Transverse colon (tissue), 4 donors: Measurements from ENCODE around the gene TSPAN9. TPM values are rescaled to one million over a fixed set of nuclear protein-coding genes. Genes with fewer than 3 reads are reported as not detected.

Experiments
- DNase-seq: peaks from one replicate; pipeline ENCODE4 v3.0.0-alpha.2; 2019
- H3K27ac ChIP-seq, 4 donors: fragments of 200-600 bp; sonication (generic); 2 replicates each; pipeline ENCODE4 v1.5.1; 2016 to 2018; ENCODE audit warnings: inconsistent platforms in 4 of 4
- H3K27me3 ChIP-seq: fragments of 200-600 bp; sonication (generic); 2 replicates; pipeline ENCODE4 v1.5.1; 2017; ENCODE audit warnings: inconsistent platforms
- H3K36me3 ChIP-seq, 4 donors: fragments of 200-600 bp; sonication (generic); 2 replicates each; pipeline ENCODE4 v1.5.1; 2017 to 2019; ENCODE audit warnings: inconsistent platforms in 4 of 4
- H3K4me1 ChIP-seq, 4 donors: fragments of 200-600 bp; sonication (generic); 2 replicates each; pipeline ENCODE4 v1.5.1; 2017 to 2020; ENCODE audit warnings: inconsistent platforms in 4 of 4
- H3K4me3 ChIP-seq, 4 donors: fragments of 200-600 bp; sonication (generic); 1 replicate in 1 of 4; 2 replicates in 3 of 4; pipeline versions ENCODE4 v1.5.1 to v1.6.1; 2017 to 2019; ENCODE audit warnings: inconsistent platforms in 4 of 4
- H3K9me3 ChIP-seq, 2 donors: fragments of 200-600 bp; sonication (generic); 2 replicates each; pipeline ENCODE4 v1.5.1; 2017 to 2019; ENCODE audit warnings: inconsistent platforms in 2 of 2
- EP300 ChIP-seq: sonication (generic); formaldehyde crosslinking; IDR thresholded peaks from one replicate; pipeline ENCODE4 v1.6.1; 2017; ENCODE audit warnings: antibody characterized with exemption, low read depth
- POLR2A ChIP-seq: fragments of 450-650 bp; IDR thresholded peaks from one replicate; pipeline ENCODE4 v1.6.1; 2016; ENCODE audit warnings: antibody characterized with exemption, mild to moderate bottlenecking, moderate library complexity
- POLR2AphosphoS5 ChIP-seq, 3 donors: sonication (generic); formaldehyde crosslinking; IDR thresholded peaks; one replicate each; pipeline ENCODE4 v1.6.1; 2016; ENCODE audit warnings: antibody characterized with exemption in 3 of 3
- WGBS, 2 donors: methylation state at CpG; one replicate each; pipeline ENCODE4 v1.1.5; 2018; ENCODE audit warnings: low coverage in 1 of 2; 5-methylcytosine and 5-hydroxymethylcytosine counted together
- in situ Hi-C, 4 donors: fragments of 200-750 bp; cut with MboI; loops; one replicate each; pipeline versions ENCODE4 v1.15.0 to v1.15.1; 2017; ENCODE audit warnings: low sequenced_read_pairs in 3 of 4, low pct_ligation_motif_present in 1 of 4, low pct_unique_long_range_greater_than_20kb in 1 of 4
- intact Hi-C: fragments of 100-400 bp; cut with DNase I; formaldehyde crosslinking; loops from one replicate; pipeline ENCODE4 v1.15.1; 2023; ENCODE audit warnings: low total_unique reads
- total RNA-seq, 4 donors: library from RNA; depleted of rRNA; stranded (reverse); fragments of >200 nt; gene quantifications; one replicate each; pipeline ENCODE4 v1.1.0, GENCODE V29; 2016
- TF ChIP-seq, protein P1 (sequence below), 5 experiments: fragments of 200-600 bp in 3 of 5; fragments of 450-650 bp in 2 of 5; sonication (generic) in 3 of 5; IDR thresholded peaks; 1 replicate in 2 of 5; 2 replicates in 3 of 5; pipeline ENCODE4 v1.5.1; 2016 to 2017; ENCODE audit warnings: antibody characterized with exemption in 5 of 5, inconsistent platforms in 3 of 5, mild to moderate bottlenecking in 2 of 5, moderate library complexity in 1 of 5

TSPAN9 gene
- total RNA-seq, 4 donors from 2014 or later: 4.2 to 9.3 (median 6.1) TPM

DNA sequence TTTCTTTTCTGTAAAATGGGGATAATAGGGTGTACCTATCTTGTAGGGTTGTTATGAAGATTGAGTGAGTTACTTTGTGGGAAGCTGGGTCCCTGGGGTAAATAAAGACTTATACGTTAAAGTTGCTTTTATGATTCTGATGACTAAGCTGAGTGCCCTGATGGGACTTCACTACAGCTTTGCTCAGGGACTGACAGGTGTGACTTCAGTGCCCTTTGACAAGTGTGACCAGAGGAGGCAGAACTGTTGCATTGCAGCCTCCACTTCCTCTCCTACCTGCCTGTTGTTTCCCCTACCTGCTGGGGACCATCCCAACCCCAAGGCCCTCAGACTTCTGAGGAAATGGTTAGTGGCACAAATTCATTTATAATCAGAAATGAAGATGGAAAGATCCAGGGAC is 119.3 kb downstream of the TSPAN9 start:
- Histone ChIP-seq H3K27ac (no peak overlapping the region), H3K27me3 (peaks cover 28% of the 10 kb centered on the region), H3K9me3 (no peaks in the 10 kb centered on the region), H3K4me3 (no peak overlapping the region), H3K4me1 (peaks cover 4 to 24% (median 19%) of the 10 kb centered on the region in 4 donors), H3K36me3 (no peaks in the 10 kb centered on the region)
- in situ Hi-C loops: no loop called here
- TF ChIP-seq POLR2AphosphoS5 (IDR thresholded peaks at IDR 0.05) (no peak), EP300 (no peak), POLR2A (no peak)
- TF ChIP-seq, protein P1, sequence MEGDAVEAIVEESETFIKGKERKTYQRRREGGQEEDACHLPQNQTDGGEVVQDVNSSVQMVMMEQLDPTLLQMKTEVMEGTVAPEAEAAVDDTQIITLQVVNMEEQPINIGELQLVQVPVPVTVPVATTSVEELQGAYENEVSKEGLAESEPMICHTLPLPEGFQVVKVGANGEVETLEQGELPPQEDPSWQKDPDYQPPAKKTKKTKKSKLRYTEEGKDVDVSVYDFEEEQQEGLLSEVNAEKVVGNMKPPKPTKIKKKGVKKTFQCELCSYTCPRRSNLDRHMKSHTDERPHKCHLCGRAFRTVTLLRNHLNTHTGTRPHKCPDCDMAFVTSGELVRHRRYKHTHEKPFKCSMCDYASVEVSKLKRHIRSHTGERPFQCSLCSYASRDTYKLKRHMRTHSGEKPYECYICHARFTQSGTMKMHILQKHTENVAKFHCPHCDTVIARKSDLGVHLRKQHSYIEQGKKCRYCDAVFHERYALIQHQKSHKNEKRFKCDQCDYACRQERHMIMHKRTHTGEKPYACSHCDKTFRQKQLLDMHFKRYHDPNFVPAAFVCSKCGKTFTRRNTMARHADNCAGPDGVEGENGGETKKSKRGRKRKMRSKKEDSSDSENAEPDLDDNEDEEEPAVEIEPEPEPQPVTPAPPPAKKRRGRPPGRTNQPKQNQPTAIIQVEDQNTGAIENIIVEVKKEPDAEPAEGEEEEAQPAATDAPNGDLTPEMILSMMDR (IDR thresholded peaks at IDR 0.05): no peak
- no peak for DNase-seq
- WGBS, 2 donors: 44% methylated on average over 1 of the region's 1 CpG; no CpG with 5 or more reads in 1 of the 2 donors
- intact Hi-C loops: no loop called here

DNA sequence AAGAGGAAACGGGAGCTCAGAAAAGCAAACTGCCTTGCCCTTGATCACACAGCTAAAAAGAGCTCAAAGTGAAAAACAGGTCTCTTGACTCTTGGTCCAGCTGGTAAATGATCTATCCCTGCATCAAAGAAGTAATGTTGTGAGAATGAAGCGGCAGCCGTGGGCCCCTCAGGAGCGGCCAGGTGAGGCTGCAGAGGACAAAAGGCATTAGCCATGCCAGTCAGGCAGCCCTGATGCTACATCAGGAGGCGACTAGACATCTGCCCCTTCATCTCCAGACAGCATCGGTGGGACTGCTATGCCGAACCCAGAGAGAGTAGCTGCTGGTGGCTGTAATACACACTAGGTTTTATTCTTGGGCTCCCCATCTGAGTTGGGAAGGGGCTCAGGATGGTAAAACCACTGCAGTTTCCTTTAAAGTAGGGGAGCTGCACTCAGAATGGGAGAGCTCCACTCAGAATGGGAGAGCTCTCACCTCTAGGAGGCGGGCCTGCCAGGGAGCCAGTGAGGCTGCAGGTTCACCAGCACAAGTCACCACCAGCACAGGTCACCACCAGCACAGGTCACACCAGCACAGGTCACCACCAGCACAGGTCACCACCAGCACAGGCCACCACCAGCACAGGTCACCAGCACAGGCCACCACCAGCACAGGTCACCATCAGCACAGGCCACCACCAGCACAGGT is 120.1 kb downstream of the TSPAN9 start:
- no peak overlapping the region for H3K4me3 ChIP-seq
- 90 to 100% methylated on average over 1 to 8 of the region's 8 CpGs for WGBS, 2 donors
- H3K4me1 ChIP-seq: peaks cover 4 to 24% (median 19%) of the 10 kb centered on the region in 4 donors
- in situ Hi-C loops (no loop called here), intact Hi-C loops (no loop called here)
- H3K9me3 ChIP-seq: no peaks in the 10 kb centered on the region
- H3K27me3 ChIP-seq: peaks cover 36% of the 10 kb centered on the region
- no peak for TF ChIP-seq POLR2AphosphoS5 (IDR thresholded peaks at IDR 0.05)
- no peak for TF ChIP-seq POLR2A
- TF ChIP-seq EP300: no peak
- TF ChIP-seq, protein P1 (IDR thresholded peaks at IDR 0.05): no peak
- no peak overlapping the region for H3K27ac ChIP-seq
- no peak for DNase-seq
- H3K36me3 ChIP-seq: no peaks in the 10 kb centered on the region

DNA sequence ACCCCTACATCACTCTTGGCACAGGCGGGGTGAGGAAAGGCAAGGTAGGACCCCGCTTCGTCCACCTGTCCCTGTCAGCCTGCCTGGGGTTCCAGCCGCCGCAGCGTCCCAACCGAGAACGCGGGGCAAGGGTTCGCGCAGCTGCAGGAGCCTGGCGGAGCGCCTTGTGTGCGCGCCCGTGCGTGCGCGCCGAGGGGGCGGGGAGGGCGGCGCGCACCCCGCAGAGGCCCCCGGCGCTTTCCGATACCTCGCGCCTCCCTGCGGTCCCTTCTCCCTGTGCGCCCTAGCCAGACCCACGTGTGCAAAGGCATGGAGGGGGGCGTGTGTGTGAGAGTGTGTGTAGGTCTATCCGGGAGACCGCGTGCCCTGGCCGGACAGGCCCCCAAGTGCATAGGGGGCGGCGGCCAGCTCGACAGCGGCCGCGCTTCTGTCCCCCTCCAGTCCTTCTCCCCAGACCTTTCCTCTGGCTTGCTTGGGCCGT is 122.4 kb downstream of the TSPAN9 start:
- peaks cover 45% of the 10 kb centered on the region for H3K27me3 ChIP-seq
- in situ Hi-C loops: no loop called here
- H3K4me1 ChIP-seq: peaks cover 4 to 24% (median 19%) of the 10 kb centered on the region in 4 donors
- H3K27ac ChIP-seq: no peak overlapping the region
- WGBS, 2 donors: 2 to 4% methylated on average over 8 to 42 of the region's 45 CpGs
- DNase-seq: no peak
- intact Hi-C loops: no loop called here
- peak overlapping the region in 3 of 4 donors; percentile 24 to 53 (median 40) for H3K4me3 ChIP-seq
- H3K9me3 ChIP-seq: no peaks in the 10 kb centered on the region
- TF ChIP-seq, protein P1 (IDR thresholded peaks at IDR 0.05): no peak
- TF ChIP-seq POLR2A (no peak), EP300 (no peak), POLR2AphosphoS5 (IDR thresholded peaks at IDR 0.05) (no peak)
- no peaks in the 10 kb centered on the region for H3K36me3 ChIP-seq

DNA sequence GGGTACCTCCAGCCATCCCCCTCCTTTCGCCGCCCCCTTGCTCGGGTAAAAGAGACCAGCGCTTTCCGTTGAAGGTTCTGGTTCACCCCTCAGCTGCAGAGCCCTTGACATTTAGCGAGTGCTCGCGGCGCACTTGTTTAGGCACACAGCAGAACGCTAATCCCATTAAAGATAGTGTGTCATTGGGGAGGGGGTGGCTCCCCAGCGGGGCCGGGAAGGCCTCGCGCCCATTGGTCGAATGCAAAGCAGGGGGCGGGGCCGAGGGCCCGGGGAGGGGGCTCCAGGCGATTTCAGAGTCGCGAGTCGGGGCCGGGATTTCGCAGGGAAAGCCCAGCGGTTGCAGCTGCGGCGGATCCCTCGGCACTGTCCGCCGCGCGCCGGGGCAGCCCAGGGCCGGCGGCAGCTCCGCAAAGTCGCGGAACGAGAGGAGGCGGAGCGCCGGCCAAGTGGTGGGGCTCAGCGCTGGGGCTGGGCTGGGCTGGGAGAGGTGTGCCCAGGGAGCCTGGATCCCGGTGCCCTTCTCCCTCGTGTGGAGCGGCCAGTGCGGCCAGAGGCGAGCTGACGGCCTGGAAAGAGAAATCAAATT is 122.9 kb downstream of the TSPAN9 start:
- intact Hi-C loops: no loop called here
- Histone ChIP-seq H3K27me3 (peaks cover 45% of the 10 kb centered on the region), H3K27ac (no peak overlapping the region), H3K4me1 (peaks cover 4 to 24% (median 19%) of the 10 kb centered on the region in 4 donors), H3K36me3 (no peaks in the 10 kb centered on the region), H3K4me3 (peak overlapping the region; percentile 9 to 53 (median 32)), H3K9me3 (no peaks in the 10 kb centered on the region)
- DNase-seq: peak; percentile 16
- TF ChIP-seq POLR2A (no peak), EP300 (no peak), POLR2AphosphoS5 (IDR thresholded peaks at IDR 0.05) (no peak)
- TF ChIP-seq, protein P1 (IDR thresholded peaks at IDR 0.05): no peak
- in situ Hi-C loops: no loop called here
- 4% methylated on average over 36 of the region's 49 CpGs; no CpG with 5 or more reads in 1 of the 2 donors for WGBS, 2 donors
